Left ventricle myocardium inferior (tissue), 1 donor: ENCODE measurements around the gene PLPPR1. TPM values are rescaled to one million over a fixed set of nuclear protein-coding genes. Genes with fewer than 3 reads are reported as not detected.

Experiments used
- DNase-seq: peaks from one replicate; pipeline ENCODE4 v3.0.0-alpha.2; 2020
- H3K27ac ChIP-seq: fragments of 200-600 bp; replicated peaks from 2 replicates; pipeline ENCODE4 v1.8.0; 2021
- H3K27me3 ChIP-seq: fragments of 200-600 bp; 2 replicates; pipeline ENCODE4 v1.8.0; 2021; ENCODE audit warnings: low read depth
- H3K36me3 ChIP-seq: fragments of 200-600 bp; 2 replicates; pipeline ENCODE4 v1.8.0; 2021
- H3K4me1 ChIP-seq: fragments of 200-600 bp; 2 replicates; pipeline ENCODE4 v1.8.0; 2021
- H3K4me3 ChIP-seq: fragments of 200-600 bp; 2 replicates; pipeline ENCODE4 v1.8.0; 2021; ENCODE audit warnings: mild to moderate bottlenecking, moderate library complexity
- H3K9me3 ChIP-seq: fragments of 200-600 bp; replicated peaks from 2 replicates; pipeline ENCODE4 v1.8.0; 2021
- intact Hi-C: fragments of 100-400 bp; cut with micrococcal nuclease; formaldehyde crosslinking; loops from one replicate; pipeline ENCODE4 v1.11.0; 2022
- total RNA-seq: library from RNA; stranded (reverse); fragmentation: NEBNext Ultra II Directional; extraction: Animal tissue kit (Norgen Biotek cat#: 25700); gene quantifications from one replicate; pipeline ENCODE4 v1.2.1, GENCODE V29; 2021
- TF ChIP-seq, protein P1 (sequence below): fragments of 200-600 bp; IDR thresholded peaks from 2 replicates; pipeline ENCODE4 v1.8.0; 2021; ENCODE audit warnings: antibody characterized with exemption, mild to moderate bottlenecking, borderline replicate concordance
- donor health status: DM: no; HTN: yes; CAD: no; lungs with severe emphysema.

Gene PLPPR1
- total RNA-seq, 1 donor from 2014 or later: not detected

DNA sequence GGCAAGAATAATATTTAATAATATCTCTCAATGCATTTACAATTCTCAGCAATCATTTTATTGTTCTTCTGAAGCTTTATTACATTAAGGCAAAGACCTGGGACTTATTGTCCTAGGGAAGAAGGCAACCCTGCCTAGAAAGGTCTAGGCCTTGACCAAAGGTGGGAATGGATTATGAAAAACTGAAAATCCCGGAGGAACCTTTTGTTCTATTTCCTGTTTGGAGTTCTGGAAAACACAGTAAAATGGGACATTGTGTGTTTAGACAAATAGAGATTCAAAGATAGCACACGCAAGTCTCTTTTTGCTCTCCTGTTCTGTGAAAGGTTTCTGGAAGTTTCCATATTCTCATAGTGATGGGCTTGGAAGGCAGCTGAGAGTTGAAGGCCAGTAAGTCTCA, 325.2 kb downstream of the PLPPR1 start:
- no peaks in the 10 kb centered on the region for H3K4me1 ChIP-seq
- peaks cover 4% of the 10 kb centered on the region for H3K27me3 ChIP-seq
- TF ChIP-seq, protein P1, sequence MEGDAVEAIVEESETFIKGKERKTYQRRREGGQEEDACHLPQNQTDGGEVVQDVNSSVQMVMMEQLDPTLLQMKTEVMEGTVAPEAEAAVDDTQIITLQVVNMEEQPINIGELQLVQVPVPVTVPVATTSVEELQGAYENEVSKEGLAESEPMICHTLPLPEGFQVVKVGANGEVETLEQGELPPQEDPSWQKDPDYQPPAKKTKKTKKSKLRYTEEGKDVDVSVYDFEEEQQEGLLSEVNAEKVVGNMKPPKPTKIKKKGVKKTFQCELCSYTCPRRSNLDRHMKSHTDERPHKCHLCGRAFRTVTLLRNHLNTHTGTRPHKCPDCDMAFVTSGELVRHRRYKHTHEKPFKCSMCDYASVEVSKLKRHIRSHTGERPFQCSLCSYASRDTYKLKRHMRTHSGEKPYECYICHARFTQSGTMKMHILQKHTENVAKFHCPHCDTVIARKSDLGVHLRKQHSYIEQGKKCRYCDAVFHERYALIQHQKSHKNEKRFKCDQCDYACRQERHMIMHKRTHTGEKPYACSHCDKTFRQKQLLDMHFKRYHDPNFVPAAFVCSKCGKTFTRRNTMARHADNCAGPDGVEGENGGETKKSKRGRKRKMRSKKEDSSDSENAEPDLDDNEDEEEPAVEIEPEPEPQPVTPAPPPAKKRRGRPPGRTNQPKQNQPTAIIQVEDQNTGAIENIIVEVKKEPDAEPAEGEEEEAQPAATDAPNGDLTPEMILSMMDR: no peak
- H3K36me3 ChIP-seq: no peaks in the 10 kb centered on the region
- DNase-seq: no peak
- intact Hi-C loops: no loop called here
- H3K27ac ChIP-seq: no peak overlapping the region
- no peaks in the 10 kb centered on the region for H3K9me3 ChIP-seq
- H3K4me3 ChIP-seq: no peak overlapping the region

DNA sequence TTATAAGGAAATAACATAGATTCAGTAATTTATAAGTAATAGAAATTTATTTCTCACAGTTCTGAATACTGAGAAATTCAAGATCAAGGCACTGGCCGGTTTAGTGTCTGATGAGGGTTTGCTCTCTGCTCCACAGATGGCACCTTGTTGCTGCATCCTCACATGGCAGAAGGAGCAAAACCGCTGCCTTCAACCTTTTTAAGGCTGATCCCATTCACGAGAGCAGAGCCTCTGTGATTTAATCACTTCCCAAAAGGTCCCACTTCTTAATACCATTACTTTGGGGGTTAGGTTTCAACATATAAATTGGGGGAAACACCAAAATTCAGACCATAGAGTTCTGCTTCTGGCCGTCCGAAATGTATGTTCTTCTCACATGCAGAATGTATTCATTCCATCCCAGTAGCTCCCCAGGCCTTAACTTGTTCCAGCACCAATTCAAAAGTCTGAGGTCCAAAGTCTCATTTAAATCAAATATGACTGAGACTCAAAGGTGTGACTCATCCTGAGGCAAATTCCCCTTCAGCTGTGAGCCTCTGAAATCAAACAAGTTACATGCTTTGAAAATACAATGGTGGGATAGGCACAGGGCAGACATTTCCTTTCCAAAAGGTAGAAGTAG, 325.7 kb downstream of the PLPPR1 start:
- intact Hi-C loops: no loop called here
- Histone ChIP-seq H3K27me3 (no peaks in the 10 kb centered on the region), H3K36me3 (no peaks in the 10 kb centered on the region), H3K9me3 (no peaks in the 10 kb centered on the region), H3K4me3 (no peak overlapping the region), H3K4me1 (no peaks in the 10 kb centered on the region), H3K27ac (no peak overlapping the region)
- DNase-seq: no peak
- TF ChIP-seq, protein P1: no peak

DNA sequence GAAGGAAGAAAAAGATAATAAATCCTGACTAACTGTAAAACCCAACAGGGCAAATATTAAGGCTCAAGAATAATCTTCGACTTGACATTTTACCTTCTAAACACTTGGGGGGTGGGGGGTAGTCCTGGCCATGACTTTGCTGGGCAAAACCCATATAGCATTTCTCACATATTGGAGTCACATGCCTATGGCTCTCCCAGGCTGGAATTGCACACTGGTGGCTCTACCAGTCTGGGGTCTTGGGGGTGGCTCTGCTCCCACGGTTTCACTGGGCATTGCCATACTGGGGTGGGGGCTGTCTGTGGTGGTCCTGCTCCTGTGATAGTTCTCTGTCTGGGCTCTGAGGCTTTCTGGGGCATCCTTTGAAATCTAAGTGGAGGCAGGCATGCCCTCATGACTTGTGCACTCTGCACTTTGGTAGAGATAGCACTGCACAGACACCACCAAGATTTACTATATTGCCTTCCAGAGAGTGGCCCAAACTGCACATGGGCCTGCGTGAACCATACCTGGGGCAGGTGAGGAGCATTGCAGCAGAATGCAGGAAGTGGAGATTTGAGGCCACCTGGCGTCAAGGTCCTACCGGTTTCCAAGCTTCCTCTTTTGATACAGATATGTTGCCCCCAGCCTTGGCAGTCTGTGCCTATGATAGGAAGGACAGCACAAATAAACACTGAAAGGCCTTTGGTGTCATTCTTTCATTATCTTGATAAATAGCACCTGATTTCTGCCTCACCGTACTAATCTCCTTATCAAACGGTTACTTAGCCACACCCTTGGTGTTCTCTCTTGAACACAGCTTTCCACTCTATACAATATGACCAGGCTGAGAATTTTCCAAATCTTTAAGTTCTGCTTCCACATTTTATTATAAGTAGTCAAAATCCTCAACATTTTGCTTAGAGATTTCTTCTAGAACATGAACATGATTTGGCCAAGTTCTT, 326.5 kb downstream of the PLPPR1 start:
- Histone ChIP-seq H3K27ac (no peak overlapping the region), H3K4me1 (no peaks in the 10 kb centered on the region), H3K4me3 (no peak overlapping the region), H3K36me3 (no peaks in the 10 kb centered on the region), H3K9me3 (no peaks in the 10 kb centered on the region), H3K27me3 (no peaks in the 10 kb centered on the region)
- TF ChIP-seq, protein P1: no peak
- no peak for DNase-seq
- intact Hi-C loops: no loop called here

DNA sequence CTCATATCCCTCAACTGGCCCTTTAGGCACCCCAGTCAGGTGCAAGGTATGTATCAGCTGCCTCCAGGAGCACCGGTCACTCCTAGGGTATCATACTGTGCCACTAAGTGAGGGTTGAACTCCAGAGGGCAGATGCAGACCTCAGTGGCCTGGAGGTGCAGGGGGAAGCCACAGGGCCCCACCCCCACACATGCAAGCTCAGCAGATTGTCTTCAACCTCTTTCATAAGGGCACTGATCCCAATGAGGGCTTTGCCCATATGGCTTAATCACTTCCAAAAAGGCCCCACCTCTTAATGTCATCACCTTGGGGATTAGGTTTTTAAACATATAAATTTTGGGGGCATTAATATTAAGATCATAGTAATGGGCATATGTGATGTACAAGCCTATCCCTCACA, 328.1 kb downstream of the PLPPR1 start:
- H3K36me3 ChIP-seq: no peaks in the 10 kb centered on the region
- H3K9me3 ChIP-seq: no peaks in the 10 kb centered on the region
- H3K27me3 ChIP-seq: no peaks in the 10 kb centered on the region
- no peak for DNase-seq
- no peaks in the 10 kb centered on the region for H3K4me1 ChIP-seq
- intact Hi-C loops: no loop called here
- no peak overlapping the region for H3K4me3 ChIP-seq
- no peak overlapping the region for H3K27ac ChIP-seq
- TF ChIP-seq, protein P1: no peak

DNA sequence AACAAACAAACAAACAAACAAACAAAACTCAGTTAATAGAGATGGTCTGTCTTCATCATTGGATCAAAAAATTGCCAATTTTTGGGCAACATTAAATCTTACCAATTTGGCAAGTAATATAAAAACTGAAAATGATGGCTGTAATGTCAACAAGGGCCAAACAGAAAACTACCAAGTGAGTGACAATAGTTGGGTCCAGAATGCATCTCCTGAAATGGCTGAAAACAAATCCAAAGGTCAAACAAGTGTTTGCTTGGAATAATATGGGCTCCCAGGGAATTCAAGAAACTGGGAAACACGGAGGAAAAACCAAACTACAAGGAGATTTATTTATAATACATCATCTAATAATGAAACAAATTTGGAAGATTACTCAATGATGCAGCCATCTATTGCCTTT, 331.2 kb downstream of the PLPPR1 start:
- intact Hi-C loops: no loop called here
- TF ChIP-seq, protein P1: no peak
- no peaks in the 10 kb centered on the region for H3K4me1 ChIP-seq

More for the DNA sequence above, 331.2 kb downstream of the PLPPR1 start:
- Histone ChIP-seq H3K36me3 (no peaks in the 10 kb centered on the region), H3K27me3 (no peaks in the 10 kb centered on the region), H3K27ac (no peak overlapping the region), H3K9me3 (no peaks in the 10 kb centered on the region), H3K4me3 (no peak overlapping the region)
- no peak for DNase-seq
